ENCODE results near the gene VPS39. TPM values are rescaled to one million over a fixed set of nuclear protein-coding genes. Genes with fewer than 3 reads are reported as not detected.

Gene VPS39
- total and polyA plus RNA-seq, 2 of the 13 experiments (the other 11 are each of a cell fraction or from before 2014, with no cell fraction given), result 22.9 to 32.0 TPM

GRCh38 chr15:42178056-42178455, 30.0 kb downstream of the VPS39 start:
- H3K79me2 ChIP-seq (ENCODE audit: insufficient read depth, low read length), result no peaks in the 10 kb centered on the region
- no peak overlapping the region for H3K4me2 ChIP-seq (ENCODE audit: low read depth, low read length)
- ChIA-PET CTCF (ENCODE audit: low intra/inter-chr PET ratio, low total read pairs) (no interaction called here), POLR2A (no interaction called here)
- H3K4me3 ChIP-seq (replicated peaks in 1 of 3; ENCODE audit: insufficient read depth in 1 of 3, low read depth in 2 of 3, low read length in 3 of 3), result no peak overlapping the region
- H3K27me3 ChIP-seq (ENCODE audit: control insufficient read depth in 1 of 2, insufficient read depth in 2 of 2, low read length in 2 of 2), result no peaks in the 10 kb centered on the region
- 84% methylated on average over 2 of the region's 2 CpGs for WGBS (ENCODE audit: low lambda C conversion rate)
- peak overlapping the region; percentile 40 for H3K27ac ChIP-seq (ENCODE audit: extremely low read length, insufficient read depth, low read length)
- no peak overlapping the region for H2AFZ ChIP-seq (ENCODE audit: low read length)
- H3K4me1 ChIP-seq (ENCODE audit: insufficient read depth, low read length), result peaks cover 9% of the 10 kb centered on the region
- FAIRE-seq (no peak), DNase-seq (ENCODE audit: low spot score) (no peak), ATAC-seq (no peak)
- intact Hi-C loops (cut with micrococcal nuclease; ENCODE audit: unreplicated experiment), result no loop called here
- H3K9me3 ChIP-seq (ENCODE audit: low read length), result no peaks in the 10 kb centered on the region
- no TSS peak for BruUV-seq (replicated peaks)
- H3K36me3 ChIP-seq (replicated peaks in 1 of 2; ENCODE audit: control insufficient read depth in 1 of 2, insufficient read depth in 2 of 2, low read length in 2 of 2), result peaks cover 17 to 42% of the 10 kb centered on the region in 2 experiments; a peak in 4 of 5 replicates
- H3K9ac ChIP-seq (ENCODE audit: insufficient read depth, low read depth, low read length), result no peak overlapping the region
- peak; percentile 47; the same call in 1 of the 2 replicates for TF ChIP-seq RFX1 (IDR thresholded peaks at IDR 0.05)
- TF ChIP-seq TERF1 (CRISPR knock-in tag; IDR thresholded peaks at IDR 0.05), result no peak
- in situ Hi-C loops (cut with HindIII; ENCODE audit: extremely low pct_ligation_motif_present, low pct_unique_long_range_greater_than_20kb), result no loop called here
- no peaks in the 10 kb centered on the region for H4K20me1 ChIP-seq (ENCODE audit: insufficient read depth, low read length)

- Histone ChIP-seq H3K79me2 (ENCODE audit: insufficient read depth, low read length) (no peaks in the 10 kb centered on the region), H4K20me1 (ENCODE audit: insufficient read depth, low read length) (no peaks in the 10 kb centered on the region), H3K36me3 (replicated peaks in 1 of 2; ENCODE audit: control insufficient read depth in 1 of 2, insufficient read depth in 2 of 2, low read length in 2 of 2) (peaks cover 20 to 47% of the 10 kb centered on the region in 2 experiments), H3K9me3 (ENCODE audit: low read length) (no peaks in the 10 kb centered on the region), H3K9ac (ENCODE audit: insufficient read depth, low read depth, low read length) (no peak overlapping the region), H3K4me3 (replicated peaks in 1 of 3; ENCODE audit: insufficient read depth in 1 of 3, low read depth in 2 of 3, low read length in 3 of 3) (no peak overlapping the region), H3K27me3 (ENCODE audit: control insufficient read depth in 1 of 2, insufficient read depth in 2 of 2, low read length in 2 of 2) (no peaks in the 10 kb centered on the region), H3K4me2 (ENCODE audit: low read depth, low read length) (no peak overlapping the region), H3K4me1 (ENCODE audit: insufficient read depth, low read length) (peaks cover 9% of the 10 kb centered on the region), H2AFZ (ENCODE audit: low read length) (no peak overlapping the region), H3K27ac (ENCODE audit: extremely low read length, insufficient read depth, low read length) (no peak overlapping the region)
- 96% methylated on average over 5 of the region's 5 CpGs for WGBS (ENCODE audit: low lambda C conversion rate)
- ChIA-PET POLR2A (no interaction called here), CTCF (ENCODE audit: low intra/inter-chr PET ratio, low total read pairs) (no interaction called here)
- no peak for ATAC-seq
- no peak for FAIRE-seq
- in situ Hi-C loops (cut with HindIII; ENCODE audit: extremely low pct_ligation_motif_present, low pct_unique_long_range_greater_than_20kb) (no loop called here), intact Hi-C loops (cut with micrococcal nuclease; ENCODE audit: unreplicated experiment) (no loop called here)
- BruUV-seq (replicated peaks), result no TSS peak
- no peak for DNase-seq (ENCODE audit: low spot score)
- TF ChIP-seq ZNF18 (CRISPR knock-in tag; IDR thresholded peaks at IDR 0.05; ENCODE audit: insufficient replicate concordance) (no peak), HMG20B (CRISPR knock-in tag; conservative IDR thresholded peaks at IDR 0.05) (no peak), HNRNPK (IDR thresholded peaks at IDR 0.05; ENCODE audit: low read depth, low read length, poor library complexity, severe bottlenecking) (no peak), ZHX1 (CRISPR knock-in tag; IDR thresholded peaks at IDR 0.05; ENCODE audit: low read depth) (no peak), ZSCAN9 (CRISPR knock-in tag; IDR thresholded peaks at IDR 0.05; ENCODE audit: borderline replicate concordance) (no peak), PBX3 (CRISPR knock-in tag; IDR thresholded peaks at IDR 0.05; ENCODE audit: borderline replicate concordance) (no peak), ZNF563 (CRISPR knock-in tag; IDR thresholded peaks at IDR 0.05) (no peak), NR3C1 (CRISPR knock-in tag; IDR thresholded peaks at IDR 0.05) (no peak), ZNF766 (CRISPR knock-in tag; IDR thresholded peaks at IDR 0.05; ENCODE audit: borderline replicate concordance) (no peak), ATF7 (IDR thresholded peaks at IDR 0.05) (no peak), ATF7 (CRISPR knock-in tag; IDR thresholded peaks at IDR 0.05) (no peak)
Measured at GRCh38 chr15:42175671-42176070, 32.4 kb downstream of the VPS39 start.

Measured in HepG2 (cell line).